ENCODE measurements around the gene PACRG.

DNA sequence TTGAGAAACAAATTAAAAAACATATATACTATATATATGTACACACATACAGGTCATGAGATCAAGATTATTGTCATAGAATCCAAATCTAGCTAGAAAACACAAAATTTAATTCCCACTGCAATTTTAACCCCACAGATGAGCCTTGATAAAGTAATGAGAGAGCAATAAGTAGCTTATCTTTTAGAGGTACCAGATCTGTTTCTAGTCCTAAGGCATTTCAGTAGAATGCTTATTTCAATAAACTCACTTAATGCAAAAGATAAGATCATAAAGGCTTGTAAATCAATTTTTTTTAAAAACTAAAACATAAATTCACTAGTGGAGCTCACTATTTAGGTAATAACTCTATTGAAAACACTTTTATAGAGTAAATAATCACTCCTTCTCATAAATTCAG lies 47.4 kb upstream of the PACRG start:
- TF ChIP-seq CTCF (conservative IDR thresholded peaks at IDR 0.05 in 1 of 2, IDR thresholded peaks at IDR 0.05 in 1 of 2; ENCODE audit: extremely low read depth in 1 of 2, insufficient read depth in 1 of 2, low read depth in 1 of 2, low read length in 2 of 2) (no peak), EZH2 (IDR thresholded peaks at IDR 0.05; ENCODE audit: borderline replicate concordance, low read length) (no peak)
